ENCODE results near the gene FNDC3B.
A peak's percentile ranks its signal among the peaks of the same experiment; 100 is the strongest.

FNDC3B gene

DNA sequence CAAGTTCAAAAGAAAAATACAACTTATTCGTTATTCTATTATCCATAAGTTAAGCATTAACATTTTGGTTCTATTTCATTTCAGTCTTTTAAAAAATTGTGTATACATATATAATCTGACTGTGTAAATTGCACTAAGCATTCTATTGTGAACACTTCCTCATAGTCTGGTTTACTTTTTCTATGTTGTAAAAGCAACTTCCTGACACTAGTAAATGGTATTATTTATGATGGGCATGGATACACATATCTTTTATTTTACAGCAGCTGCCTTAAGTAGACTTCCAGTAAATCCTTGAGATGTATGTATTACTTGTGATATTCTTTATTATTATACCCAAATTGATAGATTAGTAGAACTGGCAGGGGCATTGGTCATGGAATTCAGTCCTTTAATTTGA is 58.2 kb downstream of the FNDC3B start:
- no peak for DNase-seq

DNA sequence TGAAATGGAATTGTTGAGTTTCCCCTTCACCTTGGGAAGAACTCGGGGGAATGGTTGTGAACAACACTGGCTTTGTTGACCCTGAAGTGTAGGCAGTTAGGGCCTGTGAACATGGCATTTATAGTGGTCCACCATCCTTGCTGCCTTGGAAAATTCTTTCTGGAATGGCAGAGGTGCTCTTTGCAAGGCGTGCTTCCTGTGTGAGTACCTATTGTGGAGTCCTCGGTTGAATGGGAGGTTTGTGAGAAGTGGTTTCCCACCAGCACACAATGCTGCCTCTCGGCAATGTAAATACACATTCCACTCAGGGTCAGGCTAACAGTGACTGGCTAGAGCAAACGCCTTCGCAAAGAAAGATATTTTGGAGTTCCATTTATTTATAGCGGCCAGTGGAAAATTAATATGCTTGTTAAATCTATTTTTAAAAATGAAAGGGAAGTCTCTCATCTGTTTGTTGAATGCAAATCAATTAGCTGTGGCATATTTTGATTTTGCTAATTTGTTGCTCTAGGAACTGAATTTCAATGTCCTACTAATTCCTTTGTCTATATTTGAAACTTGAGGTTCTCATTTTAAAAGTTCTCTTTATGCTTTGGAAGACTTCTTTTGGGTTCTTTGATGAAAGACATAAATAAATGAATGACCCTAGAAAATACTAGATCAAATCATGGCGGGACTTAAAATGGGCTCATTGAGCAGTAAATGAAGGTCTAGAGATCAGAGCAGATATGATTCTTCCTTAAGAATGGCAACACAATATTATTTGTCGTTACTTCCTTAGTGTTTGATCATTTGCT is 59.5 kb downstream of the FNDC3B start:
- DNase-seq: peak; percentile 16

DNA sequence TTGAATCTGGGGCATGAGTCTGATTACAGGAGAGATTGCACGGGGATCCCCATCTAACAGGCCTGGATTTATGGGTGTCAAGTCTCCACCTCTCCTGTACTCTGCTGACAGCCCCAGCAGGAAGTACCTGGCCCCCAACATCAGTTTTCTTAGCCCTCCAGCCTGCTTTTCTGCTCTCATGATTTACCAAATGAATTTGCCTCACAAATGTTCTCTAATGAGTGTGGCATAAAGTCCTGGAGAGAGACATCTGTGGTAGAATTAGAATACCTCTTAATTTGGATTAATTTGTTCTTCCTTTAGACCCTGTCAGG is 60.1 kb downstream of the FNDC3B start:
- no peak for DNase-seq

DNA sequence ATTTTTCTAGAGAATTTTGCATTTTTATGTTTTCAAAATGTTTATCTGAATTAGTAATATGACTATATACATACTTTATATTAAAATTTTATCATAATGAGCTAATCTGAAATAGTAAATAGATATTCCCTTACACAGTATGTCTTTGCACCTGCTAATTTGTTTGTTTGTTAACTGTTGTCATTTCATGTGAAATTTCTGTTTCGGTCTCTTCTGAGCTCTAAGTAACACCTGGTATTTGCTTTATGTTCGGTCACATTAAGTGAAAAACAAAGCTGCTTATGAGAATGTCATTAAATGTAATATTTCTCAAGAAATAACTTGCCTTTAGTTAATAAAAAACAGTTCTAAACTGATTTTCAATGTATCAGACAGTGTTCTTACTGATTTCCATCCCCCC is 61.1 kb downstream of the FNDC3B start:
- DNase-seq: no peak

DNA sequence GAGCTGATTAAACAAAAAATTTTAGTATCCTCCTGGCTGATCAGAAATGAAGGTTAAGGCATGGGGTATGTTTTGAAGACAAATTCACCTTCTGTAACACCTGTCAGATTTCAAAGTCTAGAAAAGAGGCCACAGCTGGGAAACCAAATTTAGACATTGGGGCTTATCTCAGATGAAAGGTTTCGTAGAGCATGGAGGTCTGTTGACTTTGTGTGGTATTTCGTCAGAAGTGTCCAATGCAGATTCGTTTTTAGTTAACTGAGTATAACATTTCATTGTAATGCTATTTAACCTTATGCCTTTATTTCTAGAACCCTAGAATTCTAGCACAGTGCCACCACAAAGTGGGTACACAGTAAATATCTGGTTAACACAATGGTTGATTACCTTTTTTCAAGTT is 61.7 kb downstream of the FNDC3B start:
- no peak for DNase-seq

DNA sequence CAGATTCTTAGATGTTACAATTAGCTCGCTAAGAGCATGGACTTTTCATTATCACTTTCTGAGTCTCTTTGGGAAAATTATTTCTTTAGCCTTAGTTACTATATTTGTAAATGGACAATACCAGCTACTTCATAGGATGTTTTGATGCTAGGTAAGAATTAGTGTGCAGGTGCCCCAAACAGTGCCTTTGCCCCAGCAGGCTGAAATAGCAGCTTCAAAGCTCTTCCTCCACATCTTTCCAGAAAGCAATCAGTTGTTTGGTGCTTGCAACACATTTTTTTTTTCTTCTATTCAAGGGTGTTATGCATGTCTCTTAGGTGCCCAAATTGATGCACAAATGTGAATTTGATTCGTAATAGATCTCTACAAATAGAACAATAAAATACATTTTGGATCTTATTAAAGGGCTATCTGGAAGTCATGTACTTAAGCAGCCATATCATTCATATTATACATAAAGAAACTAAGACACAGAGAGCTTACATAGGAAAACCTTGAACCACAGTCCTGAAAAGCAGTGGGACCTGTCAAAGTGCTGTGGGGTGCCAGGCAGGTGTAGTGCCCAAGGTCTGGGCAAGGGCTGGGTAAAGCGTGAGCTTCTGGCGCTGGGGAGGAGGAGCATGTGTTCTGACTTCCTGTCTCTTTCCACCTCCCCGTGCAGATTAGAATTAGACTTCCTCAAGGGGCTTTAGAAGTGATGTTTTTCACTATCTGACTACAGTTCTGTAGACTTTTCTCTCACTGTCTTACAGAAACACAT is 62.9 kb downstream of the FNDC3B start:
- DNase-seq: no peak

DNA sequence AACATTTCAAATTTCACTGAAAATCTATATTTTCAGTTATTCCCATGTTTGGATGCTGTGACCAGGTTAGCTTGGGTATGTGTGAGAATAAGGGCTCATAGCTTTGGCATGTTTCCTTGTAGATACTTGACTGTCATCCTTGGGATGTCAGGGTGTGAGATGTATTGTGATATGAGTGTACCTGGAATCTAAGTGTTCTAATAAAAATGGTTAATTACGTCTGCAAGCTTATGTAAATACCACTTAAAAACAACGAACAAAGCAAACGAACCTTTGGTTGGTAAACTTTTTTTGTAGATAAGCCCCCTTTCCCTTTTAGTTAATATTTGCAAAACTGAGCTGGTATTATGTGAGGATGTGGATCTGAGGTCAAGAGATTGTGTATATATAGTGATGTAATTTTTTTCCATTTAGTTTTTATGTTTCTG is 63.5 kb downstream of the FNDC3B start:
- peak; percentile 56 for DNase-seq

DNA sequence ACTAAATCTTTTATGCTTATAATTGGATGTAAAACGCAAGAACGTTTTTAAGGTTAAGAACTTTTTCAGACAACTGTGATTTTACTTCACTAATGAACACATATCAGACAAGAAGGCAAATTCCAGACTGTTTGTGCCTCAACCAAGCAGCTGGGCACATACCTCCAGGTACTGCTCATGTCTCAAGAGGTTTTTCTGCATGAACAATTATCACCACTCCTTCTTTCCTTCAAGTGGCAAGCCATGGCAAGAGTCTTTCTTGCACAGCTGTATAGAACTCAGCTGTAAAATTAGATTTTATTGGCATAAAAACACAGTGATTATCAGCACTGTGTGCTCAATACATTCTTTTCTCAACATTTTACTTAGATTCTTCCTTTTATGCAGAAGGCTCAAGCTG is 64.3 kb downstream of the FNDC3B start:
- peak; percentile 87 for DNase-seq

DNA sequence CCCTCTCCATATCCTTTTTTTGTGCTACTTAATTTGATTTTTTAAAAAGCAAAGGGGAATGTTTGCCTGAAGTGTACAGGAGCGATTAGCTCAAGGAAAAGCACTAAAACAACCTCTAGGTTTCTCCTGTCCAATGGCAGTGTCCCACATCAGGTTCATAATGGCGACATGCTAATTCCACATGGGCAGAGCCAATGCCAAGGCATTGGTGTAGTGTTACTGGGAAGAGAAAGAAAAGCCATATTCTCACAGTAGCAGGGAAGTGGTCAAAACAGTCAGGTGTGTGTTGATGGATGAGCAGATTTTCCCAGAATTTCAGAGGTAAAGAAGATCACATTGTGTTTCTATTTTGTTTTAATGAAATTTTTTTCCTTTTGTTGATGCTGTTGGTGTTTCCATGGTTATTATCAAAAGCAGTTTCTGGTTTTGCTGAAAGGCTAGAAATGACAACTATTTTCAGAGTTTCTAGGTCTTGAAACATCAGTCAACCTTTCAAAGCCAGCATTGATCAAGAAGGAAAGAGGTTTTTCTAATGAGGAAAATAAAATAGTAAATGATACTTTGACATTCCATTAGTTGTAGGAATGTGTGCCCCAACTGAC is 65.2 kb downstream of the FNDC3B start:
- DNase-seq: peak; percentile 18

DNA sequence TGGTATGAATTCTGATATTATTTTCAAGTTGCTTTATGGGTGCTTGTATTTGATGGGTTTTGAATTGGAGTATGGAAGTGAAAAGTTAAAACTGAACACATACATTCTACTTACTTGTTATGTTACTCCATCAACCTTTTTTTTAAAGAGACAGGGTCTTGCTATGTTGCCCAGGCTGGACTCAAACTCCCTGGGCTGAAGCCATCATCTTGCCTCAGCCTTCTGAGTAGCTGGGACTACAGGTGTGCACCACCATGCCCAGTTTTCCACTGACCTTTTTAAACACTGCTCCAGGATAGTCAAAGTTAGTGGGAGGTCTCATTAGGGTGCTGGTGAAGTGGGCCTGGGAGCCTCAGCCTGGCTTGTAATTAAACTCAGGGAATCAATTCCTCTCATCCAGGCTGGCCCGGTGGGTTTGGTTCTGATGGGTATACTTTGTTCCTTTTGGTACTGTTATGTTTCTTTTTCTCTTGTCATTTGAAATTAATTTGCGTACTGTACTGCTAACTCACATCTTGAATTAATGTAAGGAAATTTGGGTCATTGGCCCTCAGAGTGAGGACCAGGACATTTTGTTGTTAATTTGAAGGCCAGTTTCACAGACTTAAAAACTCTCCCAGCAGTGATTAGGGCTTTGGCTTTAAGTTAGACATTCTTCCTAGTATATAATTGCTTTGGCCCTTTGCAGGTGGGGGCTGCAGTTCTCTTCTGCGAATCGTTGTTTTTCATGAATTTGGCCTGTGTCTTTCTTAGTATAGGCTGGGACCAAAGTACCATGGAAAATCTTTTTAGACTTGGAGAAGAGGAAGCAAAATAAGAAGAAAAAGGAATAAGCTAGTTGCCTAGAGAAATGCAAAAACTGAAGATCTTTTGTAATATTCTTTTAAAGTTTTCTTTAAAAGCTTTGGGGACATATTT is 66.9 kb downstream of the FNDC3B start:
- DNase-seq: no peak

DNA sequence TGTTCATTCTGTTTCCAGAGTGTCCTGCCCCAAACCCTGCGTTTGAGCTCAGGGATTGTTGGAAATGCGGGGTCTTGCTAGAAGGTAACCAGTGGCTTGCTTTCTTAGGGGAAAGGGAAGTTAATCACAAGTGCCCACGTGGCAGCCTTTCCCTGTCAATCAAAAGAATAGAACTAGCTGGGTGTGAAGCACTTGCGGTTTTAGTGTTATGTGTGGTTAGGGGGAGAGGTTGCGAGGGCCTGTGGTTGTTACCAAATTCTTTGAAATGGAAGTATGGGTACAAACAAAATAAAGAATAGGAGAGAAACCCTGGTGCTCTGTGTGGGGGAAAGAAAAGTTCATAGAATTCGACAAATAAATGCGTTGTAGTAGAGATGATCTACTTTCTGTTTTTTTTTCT is 67.6 kb downstream of the FNDC3B start:
- DNase-seq: no peak

DNA sequence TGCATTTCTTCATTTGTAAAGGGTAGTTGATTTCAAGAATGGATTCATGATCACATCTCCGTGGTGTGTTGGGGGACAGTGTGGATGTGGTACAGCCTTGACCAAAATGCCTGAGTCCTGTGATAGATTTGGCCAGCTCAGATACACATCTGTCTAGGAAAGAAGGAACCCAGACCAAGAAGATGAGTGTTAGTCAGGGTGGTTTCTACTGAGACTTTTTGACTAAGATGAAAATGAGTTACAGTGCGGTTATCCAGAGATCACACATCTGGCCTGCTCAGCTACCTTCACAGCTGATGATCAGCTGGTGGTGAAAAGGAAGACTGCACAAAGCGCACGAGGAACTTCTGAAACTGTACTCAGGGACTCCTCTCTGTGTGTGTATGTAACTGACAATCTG is 68.0 kb downstream of the FNDC3B start:
- DNase-seq: no peak

DNA sequence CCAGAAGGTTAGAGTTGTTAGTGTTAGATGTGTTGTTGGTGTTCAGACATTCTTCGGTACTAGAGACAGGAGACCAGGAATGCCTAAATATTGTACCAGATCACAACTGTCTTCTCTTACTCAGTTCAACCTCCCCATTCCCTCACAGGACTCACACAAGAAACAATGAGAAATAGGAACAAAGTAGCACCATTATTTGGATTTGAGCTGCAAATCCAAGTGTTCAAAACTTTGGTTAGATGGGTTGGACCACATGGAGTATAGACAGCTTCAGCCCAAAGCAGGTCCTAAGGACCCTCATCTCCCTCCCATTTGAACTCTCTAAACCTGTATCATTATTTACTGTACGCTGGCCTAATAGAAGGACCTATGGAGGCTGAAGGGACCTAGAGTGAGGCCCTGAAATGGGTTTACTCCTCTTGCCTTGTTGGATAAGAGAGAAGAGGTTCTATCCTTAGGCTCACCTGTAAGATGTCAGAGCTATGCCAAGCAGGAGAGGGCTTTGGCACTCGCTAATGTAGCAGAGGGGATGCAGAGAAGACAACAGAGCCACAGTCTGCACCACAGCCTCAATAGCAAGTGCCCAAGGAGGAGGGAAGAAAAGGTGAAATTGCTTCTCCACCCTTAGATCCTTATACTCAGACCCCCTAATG is 70.9 kb downstream of the FNDC3B start:
- no peak for DNase-seq

DNA sequence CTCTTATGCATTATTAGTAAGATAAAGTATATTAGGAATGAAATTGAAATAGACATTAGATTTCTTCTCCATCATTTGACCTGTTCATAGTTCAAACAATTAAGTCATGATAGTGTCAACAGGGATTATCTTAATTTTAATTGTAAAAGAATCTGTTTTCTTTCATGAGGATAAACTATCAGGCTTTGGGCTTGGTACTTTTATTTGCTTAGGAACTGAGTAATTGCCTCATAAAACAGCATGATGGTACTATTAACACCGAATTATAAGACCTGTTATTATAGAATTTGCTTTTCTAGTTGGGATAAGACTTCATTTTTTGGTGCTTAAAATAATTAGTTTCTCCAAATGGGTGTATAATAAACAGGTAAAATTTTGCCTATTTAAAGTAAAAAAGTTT is 71.8 kb downstream of the FNDC3B start:
- DNase-seq: no peak

DNA sequence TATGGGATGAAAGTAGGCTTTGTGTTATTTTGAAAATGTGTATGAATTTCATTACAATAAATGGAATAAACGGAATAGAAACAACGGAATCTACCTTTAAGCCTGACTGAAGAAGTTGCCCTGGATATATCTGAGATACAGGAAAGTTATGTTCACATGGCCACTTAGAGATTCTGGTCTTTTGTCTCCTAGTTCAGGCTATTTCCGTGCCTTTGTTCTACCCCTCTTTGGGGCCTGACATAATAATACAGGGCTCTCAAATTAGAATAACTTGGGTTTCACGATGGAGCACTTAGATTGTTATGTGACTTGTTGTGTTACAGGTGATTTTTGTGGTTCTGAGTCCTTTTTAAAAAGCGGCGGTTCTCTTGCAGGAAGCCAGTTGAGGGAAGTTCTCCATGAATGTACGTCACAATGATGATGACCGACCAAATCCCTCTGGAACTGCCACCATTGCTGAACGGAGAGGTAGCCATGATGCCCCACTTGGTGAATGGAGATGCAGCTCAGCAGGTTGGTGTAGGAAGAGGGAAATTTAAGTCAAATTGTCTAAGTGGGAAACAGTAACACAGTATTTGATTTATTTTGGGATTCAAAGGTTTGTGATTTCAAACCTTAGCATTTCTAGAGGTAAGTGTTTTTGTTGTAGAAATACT is 72.8 kb downstream of the FNDC3B start:
- no peak for DNase-seq

DNA sequence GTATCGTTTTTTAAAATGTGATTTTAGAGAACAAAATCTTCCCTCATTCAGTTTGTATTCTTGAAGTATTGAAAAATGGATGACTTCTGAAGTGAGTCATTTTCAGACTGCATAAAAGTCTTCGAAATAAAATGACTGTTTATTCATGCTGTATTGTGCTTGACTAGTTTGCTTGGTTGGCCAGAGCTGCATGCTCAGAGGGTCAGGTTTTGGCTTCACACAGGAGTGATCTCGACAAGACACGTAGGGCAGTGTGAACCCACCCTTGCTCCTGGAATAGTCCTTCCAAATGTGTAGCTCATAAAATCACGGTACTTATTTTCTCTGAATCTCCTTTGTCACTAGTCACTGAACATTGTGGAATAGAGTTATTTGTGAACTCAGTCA is 73.3 kb downstream of the FNDC3B start:
- DNase-seq: no peak

DNA sequence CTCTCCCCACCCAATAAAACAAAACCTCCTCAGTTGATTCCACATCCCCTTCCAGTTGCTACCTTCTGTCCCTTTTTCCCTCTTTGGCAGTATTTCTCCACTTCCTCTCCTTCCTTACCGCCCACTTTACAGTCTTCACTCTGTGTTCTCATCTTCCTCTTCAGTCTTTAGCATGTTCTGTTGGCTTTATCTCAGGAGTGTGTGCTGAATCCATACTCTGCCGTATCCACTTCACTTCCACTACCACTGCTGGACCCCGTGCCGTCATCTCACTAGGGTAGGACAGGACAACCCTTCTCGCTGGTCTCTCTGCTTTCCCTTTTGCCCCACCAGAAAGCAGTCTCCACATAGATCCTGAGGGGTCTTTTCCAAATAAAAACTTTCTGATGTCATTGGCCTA is 74.3 kb downstream of the FNDC3B start:
- no peak for DNase-seq

DNA sequence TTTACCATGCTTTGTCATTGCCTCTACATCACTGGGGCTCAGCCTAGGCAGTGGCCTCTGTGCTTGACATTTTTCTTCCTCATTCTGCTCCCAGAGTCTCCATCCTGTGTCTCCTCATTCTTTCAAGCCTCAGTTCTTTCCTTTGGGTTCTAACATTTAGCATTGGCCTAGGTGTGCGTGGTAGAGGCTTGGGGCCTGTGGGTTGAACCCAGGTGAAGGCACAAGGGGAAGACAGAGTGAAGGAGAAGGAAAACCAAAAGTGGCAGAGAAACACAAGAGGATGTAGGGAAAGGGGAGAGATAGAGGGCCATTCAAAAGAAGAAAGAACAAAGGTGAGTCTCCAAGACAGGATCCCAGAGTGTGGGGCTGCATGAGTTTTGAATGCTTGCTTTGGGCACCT is 75.7 kb downstream of the FNDC3B start:
- DNase-seq: no peak

DNA sequence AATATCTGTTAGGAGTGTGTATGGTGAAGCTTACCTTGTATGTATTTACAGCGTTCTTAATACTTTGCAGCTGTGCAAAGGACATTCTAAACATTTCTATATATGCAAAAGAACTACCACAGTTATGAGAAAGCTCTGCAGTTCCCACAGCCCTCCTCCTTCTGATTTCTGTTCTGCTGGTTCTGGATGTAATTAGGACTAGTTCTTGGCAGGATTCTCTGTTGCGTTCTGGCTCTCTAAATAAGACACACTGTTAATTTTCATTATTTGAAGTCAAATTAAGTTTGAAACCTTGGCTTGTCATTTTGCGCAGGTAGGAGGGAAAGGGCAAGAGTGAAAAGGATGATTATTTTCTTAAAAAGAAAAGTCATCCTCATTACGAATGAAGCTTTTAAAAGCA is 76.4 kb downstream of the FNDC3B start:
- no peak for DNase-seq

DNA sequence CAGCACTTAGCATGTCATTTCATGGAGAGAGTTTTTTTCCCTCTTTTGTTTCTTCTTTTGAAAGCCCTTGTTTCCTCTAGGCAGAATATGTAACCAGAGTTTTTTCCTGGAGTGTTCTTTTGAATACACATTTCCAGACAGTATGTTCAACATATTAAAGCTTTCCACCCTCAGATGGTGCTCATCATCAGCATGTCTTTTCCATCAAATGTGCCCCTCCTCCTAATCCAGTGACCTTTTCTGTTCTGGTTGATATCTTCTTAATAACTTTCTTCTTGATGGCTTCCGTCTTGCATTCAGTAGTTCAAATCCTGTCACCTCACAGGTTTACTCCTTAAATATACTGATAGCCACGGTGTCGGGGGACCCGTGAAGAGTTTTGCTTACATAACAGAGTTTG is 78.6 kb downstream of the FNDC3B start:
- no peak for DNase-seq

DNA sequence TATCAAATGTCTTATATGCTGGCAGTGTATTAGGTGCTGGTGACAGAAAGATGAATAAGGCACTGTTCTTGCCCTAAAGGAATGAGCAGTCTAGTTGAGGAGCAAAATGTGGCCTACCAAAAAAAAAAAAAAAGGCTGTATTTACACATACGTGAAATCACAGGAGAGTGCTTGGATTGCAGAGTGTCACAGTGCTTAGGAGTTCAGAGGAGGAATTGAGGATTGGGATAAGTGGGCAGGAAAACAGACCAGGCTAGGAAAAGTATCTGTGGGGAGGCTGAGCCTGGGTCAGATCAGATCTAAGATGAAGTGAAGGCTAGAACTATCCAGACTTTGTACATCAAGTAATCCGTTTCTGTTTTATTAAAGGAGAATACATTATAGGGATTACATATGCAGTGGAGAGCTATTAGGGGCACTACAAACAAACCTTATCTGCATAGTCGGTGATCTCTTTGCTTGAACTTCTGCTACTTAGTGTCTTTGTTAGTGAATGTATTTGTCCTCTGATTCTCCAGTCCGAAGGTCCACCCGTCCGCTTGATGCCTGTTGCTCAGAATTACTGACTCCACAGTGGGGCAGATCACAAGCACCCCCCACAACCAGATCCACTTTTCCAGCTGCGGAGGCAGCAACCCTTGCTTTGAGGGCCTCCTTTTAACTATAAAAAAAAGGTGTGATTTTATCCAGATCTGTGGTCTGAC is 80.0 kb downstream of the FNDC3B start:
- DNase-seq: no peak

DNA sequence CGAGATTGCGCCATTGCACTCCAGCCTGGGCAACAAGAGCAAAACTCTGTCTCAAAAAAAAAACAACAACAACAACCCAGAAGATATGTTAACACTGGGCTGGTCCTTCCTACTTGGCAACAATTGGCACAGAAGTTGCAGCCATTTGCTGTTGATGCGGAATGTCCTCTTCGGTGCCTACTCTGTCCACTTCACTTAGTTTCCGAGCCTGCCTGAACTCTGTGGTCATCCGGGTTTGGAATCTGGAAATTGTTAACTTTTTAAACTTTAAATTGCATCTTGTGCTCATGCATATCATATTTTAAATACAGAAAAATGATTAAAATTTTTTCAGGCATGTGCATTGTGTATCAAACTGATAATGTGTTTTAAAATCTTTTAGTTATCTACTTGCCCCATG is 81.5 kb downstream of the FNDC3B start:
- no peak for DNase-seq

All from DMS79 treated with DMSO at 0.1 percent for 48 hours (cell line).